ENCODE results near the gene OMP.

Gene OMP

GRCh38 chr11:77113382-77114088 lies 10.9 kb downstream of the OMP start:
- no peaks in the 10 kb centered on the region for H3K9me3 ChIP-seq (ENCODE audit: control insufficient read depth, low read length)
- no peaks in the 10 kb centered on the region for H3K27me3 ChIP-seq (replicated peaks; ENCODE audit: control insufficient read depth, insufficient read depth, low read length, poor library complexity, severe bottlenecking)
- H3K4me3 ChIP-seq (ENCODE audit: insufficient read depth, low read depth, low read length, poor library complexity, severe bottlenecking): no peak overlapping the region
- no peak overlapping the region for H3K27ac ChIP-seq (ENCODE audit: insufficient read depth, low read length, poor library complexity, severe bottlenecking)
- no peak for DNase-seq
- no peaks in the 10 kb centered on the region for H3K4me1 ChIP-seq (ENCODE audit: control insufficient read depth, insufficient read depth, low read length, poor library complexity, severe bottlenecking)
- no peaks in the 10 kb centered on the region for H3K36me3 ChIP-seq (ENCODE audit: control insufficient read depth, insufficient read depth, low read length)

GRCh38 chr11:77114089-77114463 lies 11.4 kb downstream of the OMP start:
- Histone ChIP-seq H3K4me3 (ENCODE audit: insufficient read depth, low read depth, low read length, poor library complexity, severe bottlenecking) (no peak overlapping the region), H3K36me3 (ENCODE audit: control insufficient read depth, insufficient read depth, low read length) (no peaks in the 10 kb centered on the region), H3K27ac (ENCODE audit: insufficient read depth, low read length, poor library complexity, severe bottlenecking) (no peak overlapping the region), H3K27me3 (replicated peaks; ENCODE audit: control insufficient read depth, insufficient read depth, low read length, poor library complexity, severe bottlenecking) (no peaks in the 10 kb centered on the region), H3K9me3 (ENCODE audit: control insufficient read depth, low read length) (no peaks in the 10 kb centered on the region), H3K4me1 (ENCODE audit: control insufficient read depth, insufficient read depth, low read length, poor library complexity, severe bottlenecking) (no peaks in the 10 kb centered on the region)
- DNase-seq: no peak

DNA sequence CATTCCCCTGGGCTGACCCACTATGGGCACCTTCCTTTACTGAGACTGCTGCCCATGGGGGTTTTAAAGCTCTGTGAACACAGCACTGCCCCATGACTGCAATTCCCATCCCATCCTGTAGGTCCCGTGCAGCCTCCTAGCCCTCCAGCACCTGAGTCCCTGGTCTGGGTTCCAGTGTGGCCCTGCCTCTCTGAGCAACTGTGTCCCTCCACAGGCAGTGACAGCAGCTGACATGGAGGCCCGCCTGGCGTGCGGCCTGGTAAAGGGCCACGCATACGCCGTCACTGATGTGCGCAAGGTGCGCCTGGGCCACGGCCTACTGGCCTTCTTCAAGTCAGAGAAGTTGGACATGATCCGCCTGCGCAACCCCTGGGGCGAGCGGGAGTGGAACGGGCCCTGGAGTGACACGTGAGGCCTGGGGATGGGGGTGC lies 12.6 kb downstream of the OMP start:
- H3K9me3 ChIP-seq (ENCODE audit: control insufficient read depth, low read length): no peaks in the 10 kb centered on the region
- H3K36me3 ChIP-seq (ENCODE audit: control insufficient read depth, insufficient read depth, low read length): no peaks in the 10 kb centered on the region
- H3K27me3 ChIP-seq (replicated peaks; ENCODE audit: control insufficient read depth, insufficient read depth, low read length, poor library complexity, severe bottlenecking): no peaks in the 10 kb centered on the region
- H3K4me3 ChIP-seq (ENCODE audit: insufficient read depth, low read depth, low read length, poor library complexity, severe bottlenecking): no peak overlapping the region
- no peak overlapping the region for H3K27ac ChIP-seq (ENCODE audit: insufficient read depth, low read length, poor library complexity, severe bottlenecking)
- DNase-seq: no peak
- H3K4me1 ChIP-seq (ENCODE audit: control insufficient read depth, insufficient read depth, low read length, poor library complexity, severe bottlenecking): no peaks in the 10 kb centered on the region

DNA sequence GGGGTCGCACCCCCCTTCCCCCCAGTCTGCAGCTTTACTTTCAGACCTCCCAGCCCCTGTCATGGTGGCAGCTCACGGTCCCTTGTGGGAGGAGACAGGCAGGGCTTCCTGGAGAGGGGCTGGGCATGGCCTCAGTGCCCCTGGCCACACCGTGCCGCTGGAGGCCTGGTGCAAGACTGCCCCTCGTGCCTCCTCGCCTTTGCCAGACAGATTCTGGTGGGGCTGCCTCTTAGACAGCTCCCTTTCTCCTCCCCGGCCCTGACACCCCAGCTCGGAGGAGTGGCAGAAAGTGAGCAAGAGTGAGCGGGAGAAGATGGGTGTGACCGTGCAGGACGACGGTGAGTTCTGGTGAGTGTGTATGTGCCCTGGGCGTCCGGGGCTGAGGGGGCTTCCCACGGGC lies 13.3 kb downstream of the OMP start:
- H3K4me3 ChIP-seq (ENCODE audit: insufficient read depth, low read depth, low read length, poor library complexity, severe bottlenecking): no peak overlapping the region
- no peaks in the 10 kb centered on the region for H3K9me3 ChIP-seq (ENCODE audit: control insufficient read depth, low read length)
- H3K36me3 ChIP-seq (ENCODE audit: control insufficient read depth, insufficient read depth, low read length): no peaks in the 10 kb centered on the region
- H3K4me1 ChIP-seq (ENCODE audit: control insufficient read depth, insufficient read depth, low read length, poor library complexity, severe bottlenecking): no peaks in the 10 kb centered on the region
- no peak for DNase-seq
- no peaks in the 10 kb centered on the region for H3K27me3 ChIP-seq (replicated peaks; ENCODE audit: control insufficient read depth, insufficient read depth, low read length, poor library complexity, severe bottlenecking)
- H3K27ac ChIP-seq (ENCODE audit: insufficient read depth, low read length, poor library complexity, severe bottlenecking): no peak overlapping the region

GRCh38 chr11:77117492-77117891 lies 14.9 kb downstream of the OMP start:
- Histone ChIP-seq H3K27me3 (replicated peaks; ENCODE audit: control insufficient read depth, insufficient read depth, low read length, poor library complexity, severe bottlenecking) (no peaks in the 10 kb centered on the region), H3K36me3 (ENCODE audit: control insufficient read depth, insufficient read depth, low read length) (no peaks in the 10 kb centered on the region), H3K9me3 (ENCODE audit: control insufficient read depth, low read length) (no peaks in the 10 kb centered on the region), H3K4me1 (ENCODE audit: control insufficient read depth, insufficient read depth, low read length, poor library complexity, severe bottlenecking) (no peaks in the 10 kb centered on the region), H3K27ac (ENCODE audit: insufficient read depth, low read length, poor library complexity, severe bottlenecking) (no peak overlapping the region), H3K4me3 (ENCODE audit: insufficient read depth, low read depth, low read length, poor library complexity, severe bottlenecking) (no peak overlapping the region)
- no peak for DNase-seq

DNA sequence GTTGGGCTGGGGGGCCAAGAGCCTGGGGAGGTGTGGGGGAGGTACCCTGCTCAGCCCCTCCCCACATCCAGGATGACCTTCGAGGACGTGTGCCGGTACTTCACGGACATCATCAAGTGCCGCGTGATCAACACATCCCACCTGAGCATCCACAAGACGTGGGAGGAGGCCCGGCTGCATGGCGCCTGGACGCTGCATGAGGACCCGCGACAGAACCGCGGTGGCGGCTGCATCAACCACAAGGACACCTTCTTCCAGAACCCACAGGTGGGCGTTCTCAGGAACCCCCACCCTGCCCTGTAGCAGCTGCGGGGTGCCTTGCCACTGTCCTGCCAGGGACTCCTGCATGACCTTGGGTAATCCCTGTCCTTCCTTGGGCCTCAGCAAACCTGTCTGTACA lies 15.4 kb downstream of the OMP start:
- H3K36me3 ChIP-seq (ENCODE audit: control insufficient read depth, insufficient read depth, low read length): no peaks in the 10 kb centered on the region
- H3K27ac ChIP-seq (ENCODE audit: insufficient read depth, low read length, poor library complexity, severe bottlenecking): no peak overlapping the region
- no peak for DNase-seq
- no peaks in the 10 kb centered on the region for H3K9me3 ChIP-seq (ENCODE audit: control insufficient read depth, low read length)
- no peaks in the 10 kb centered on the region for H3K27me3 ChIP-seq (replicated peaks; ENCODE audit: control insufficient read depth, insufficient read depth, low read length, poor library complexity, severe bottlenecking)
- H3K4me1 ChIP-seq (ENCODE audit: control insufficient read depth, insufficient read depth, low read length, poor library complexity, severe bottlenecking): no peaks in the 10 kb centered on the region
- no peak overlapping the region for H3K4me3 ChIP-seq (ENCODE audit: insufficient read depth, low read depth, low read length, poor library complexity, severe bottlenecking)

- no peaks in the 10 kb centered on the region for H3K36me3 ChIP-seq (ENCODE audit: control insufficient read depth, insufficient read depth, low read length)
- H3K4me3 ChIP-seq (ENCODE audit: insufficient read depth, low read depth, low read length, poor library complexity, severe bottlenecking): no peak overlapping the region
Measured at GRCh38 chr11:77118971-77119370, 16.3 kb downstream of the OMP start.

DNA sequence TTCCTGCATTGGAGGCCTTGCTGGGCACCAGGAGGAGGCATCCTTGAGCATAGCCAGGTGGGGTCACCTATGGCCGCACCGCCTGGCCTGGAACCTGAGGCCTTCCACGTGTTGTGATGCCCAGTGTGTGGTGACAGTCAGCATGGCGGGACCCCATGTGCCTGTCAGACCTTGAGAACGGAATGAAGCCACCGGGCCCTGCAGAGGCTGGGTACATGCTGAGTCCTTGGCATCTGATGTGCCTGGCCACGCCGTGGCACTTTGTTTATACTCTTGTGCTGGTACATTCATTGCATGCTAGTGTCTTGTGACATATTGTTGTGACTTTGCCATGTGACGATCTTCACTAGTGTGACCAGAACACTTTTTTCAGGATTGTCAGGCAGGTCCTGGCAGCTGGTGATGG lies 16.9 kb downstream of the OMP start:
- no peaks in the 10 kb centered on the region for H3K9me3 ChIP-seq (ENCODE audit: control insufficient read depth, low read length)
- H3K4me1 ChIP-seq (ENCODE audit: control insufficient read depth, insufficient read depth, low read length, poor library complexity, severe bottlenecking): no peaks in the 10 kb centered on the region
- no peaks in the 10 kb centered on the region for H3K27me3 ChIP-seq (replicated peaks; ENCODE audit: control insufficient read depth, insufficient read depth, low read length, poor library complexity, severe bottlenecking)
- H3K36me3 ChIP-seq (ENCODE audit: control insufficient read depth, insufficient read depth, low read length): no peaks in the 10 kb centered on the region
- H3K27ac ChIP-seq (ENCODE audit: insufficient read depth, low read length, poor library complexity, severe bottlenecking): no peak overlapping the region
- H3K4me3 ChIP-seq (ENCODE audit: insufficient read depth, low read depth, low read length, poor library complexity, severe bottlenecking): no peak overlapping the region
- DNase-seq: no peak

More at GRCh38 chr11:77118971-77119370, 16.3 kb downstream of the OMP start:
- Histone ChIP-seq H3K9me3 (ENCODE audit: control insufficient read depth, low read length) (no peaks in the 10 kb centered on the region), H3K27me3 (replicated peaks; ENCODE audit: control insufficient read depth, insufficient read depth, low read length, poor library complexity, severe bottlenecking) (no peaks in the 10 kb centered on the region), H3K27ac (ENCODE audit: insufficient read depth, low read length, poor library complexity, severe bottlenecking) (no peak overlapping the region), H3K4me1 (ENCODE audit: control insufficient read depth, insufficient read depth, low read length, poor library complexity, severe bottlenecking) (no peaks in the 10 kb centered on the region)
- no peak for DNase-seq

DNA sequence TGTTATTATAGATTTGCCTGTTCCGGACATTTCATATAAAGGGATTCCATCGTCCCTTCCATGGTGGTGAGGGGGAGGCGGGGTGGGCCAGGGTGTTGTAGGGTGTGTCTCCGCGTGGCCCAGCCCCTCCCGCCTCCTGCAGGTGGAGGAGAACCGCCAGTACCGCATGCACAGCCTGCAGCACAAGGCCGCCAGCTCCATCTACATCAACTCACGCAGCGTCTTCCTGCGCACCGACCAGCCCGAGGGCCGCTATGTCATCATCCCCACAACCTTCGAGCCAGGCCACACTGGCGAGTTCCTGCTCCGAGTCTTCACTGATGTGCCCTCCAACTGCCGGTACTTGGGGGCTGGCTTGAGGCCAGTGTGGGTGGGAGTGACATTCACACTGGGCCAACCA lies 17.9 kb downstream of the OMP start:
- Histone ChIP-seq H3K4me1 (ENCODE audit: control insufficient read depth, insufficient read depth, low read length, poor library complexity, severe bottlenecking) (no peaks in the 10 kb centered on the region), H3K9me3 (ENCODE audit: control insufficient read depth, low read length) (no peaks in the 10 kb centered on the region), H3K36me3 (ENCODE audit: control insufficient read depth, insufficient read depth, low read length) (no peaks in the 10 kb centered on the region), H3K27me3 (replicated peaks; ENCODE audit: control insufficient read depth, insufficient read depth, low read length, poor library complexity, severe bottlenecking) (no peaks in the 10 kb centered on the region), H3K27ac (ENCODE audit: insufficient read depth, low read length, poor library complexity, severe bottlenecking) (no peak overlapping the region), H3K4me3 (ENCODE audit: insufficient read depth, low read depth, low read length, poor library complexity, severe bottlenecking) (no peak overlapping the region)
- DNase-seq: no peak

- H3K27ac ChIP-seq (ENCODE audit: insufficient read depth, low read length, poor library complexity, severe bottlenecking): no peak overlapping the region
- H3K27me3 ChIP-seq (replicated peaks; ENCODE audit: control insufficient read depth, insufficient read depth, low read length, poor library complexity, severe bottlenecking): no peaks in the 10 kb centered on the region
- no peaks in the 10 kb centered on the region for H3K9me3 ChIP-seq (ENCODE audit: control insufficient read depth, low read length)
- H3K36me3 ChIP-seq (ENCODE audit: control insufficient read depth, insufficient read depth, low read length): no peaks in the 10 kb centered on the region
- no peak overlapping the region for H3K4me3 ChIP-seq (ENCODE audit: insufficient read depth, low read depth, low read length, poor library complexity, severe bottlenecking)
- no peaks in the 10 kb centered on the region for H3K4me1 ChIP-seq (ENCODE audit: control insufficient read depth, insufficient read depth, low read length, poor library complexity, severe bottlenecking)
- no peak for DNase-seq
Measured at GRCh38 chr11:77121096-77121640, 18.5 kb downstream of the OMP start.
